Gastroesophageal sphincter (tissue), 4 donors: ENCODE data around the gene GMNC. TPM values are rescaled to one million over a fixed set of nuclear protein-coding genes. Genes with fewer than 3 reads are reported as not detected.

ENCODE experiments used
- ATAC-seq: fragments of 150-250 bp; one replicate; pipeline ENCODE4 v1.9.1; 2016; ENCODE audit warnings: mild to moderate bottlenecking, moderate library complexity
- H3K27ac ChIP-seq, 4 donors: fragments of 200-600 bp; sonication (generic) in 3 of 4; 1 replicate in 3 of 4; 2 replicates in 1 of 4; pipeline ENCODE4 v1.5.1; 2016 to 2019
- H3K27me3 ChIP-seq: fragments of 200-600 bp; sonication (generic); one replicate; pipeline ENCODE4 v1.5.1; 2019
- H3K36me3 ChIP-seq, 2 donors: fragments of 200-600 bp; sonication (generic); one replicate each; pipeline ENCODE4 v1.5.1; 2019; ENCODE audit warnings: control low read depth in 1 of 2
- H3K4me1 ChIP-seq, 3 donors: fragments of 200-600 bp; sonication (generic); 1 replicate in 2 of 3; 2 replicates in 1 of 3; pipeline ENCODE4 v1.5.1; 2016 to 2019; ENCODE audit warnings: control low read depth in 2 of 3
- H3K4me3 ChIP-seq, 2 donors: fragments of 200-600 bp; sonication (generic); one replicate each; pipeline ENCODE4 v1.5.1; 2019; ENCODE audit warnings: mild to moderate bottlenecking in 1 of 2, moderate library complexity in 1 of 2
- H3K9me3 ChIP-seq, 3 donors: fragments of 200-600 bp; sonication (generic); one replicate each; pipeline ENCODE4 v1.5.1; 2017 to 2019; ENCODE audit warnings: control low read depth in 2 of 3
- EP300 ChIP-seq: sonication (generic); formaldehyde crosslinking; IDR thresholded peaks from one replicate; pipeline ENCODE4 v1.6.1; 2017; ENCODE audit warnings: antibody characterized with exemption, mild to moderate bottlenecking
- POLR2A ChIP-seq, 2 donors: fragments of 450-650 bp; IDR thresholded peaks; one replicate each; pipeline ENCODE4 v1.6.1; 2017; ENCODE audit warnings: antibody characterized with exemption in 2 of 2, mild to moderate bottlenecking in 2 of 2, moderate library complexity in 1 of 2
- POLR2AphosphoS5 ChIP-seq: sonication (generic); formaldehyde crosslinking; IDR thresholded peaks from one replicate; pipeline ENCODE4 v1.6.1; 2017; ENCODE audit warnings: antibody characterized with exemption
- WGBS, 2 donors: methylation state at CpG; one replicate each; pipeline ENCODE4 v1.1.5; 2018; ENCODE audit warnings: low coverage in 1 of 2; 5-methylcytosine and 5-hydroxymethylcytosine counted together
- total RNA-seq, 4 donors: library from RNA; depleted of rRNA; stranded (reverse); fragments of >200 nt; gene quantifications; one replicate each; pipeline ENCODE4 v1.1.0, GENCODE V29; 2016
- TF ChIP-seq, protein P1 (sequence below), 4 experiments: fragments of 200-600 bp in 2 of 4; fragments of 450-650 bp in 2 of 4; sonication (generic) in 1 of 4; IDR thresholded peaks; one replicate each; pipeline ENCODE4 v1.5.1; 2017 to 2019; ENCODE audit warnings: antibody characterized with exemption in 4 of 4, mild to moderate bottlenecking in 2 of 4, moderate library complexity in 2 of 4

GMNC gene
- total RNA-seq, 4 donors from 2014 or later = not detected

DNA sequence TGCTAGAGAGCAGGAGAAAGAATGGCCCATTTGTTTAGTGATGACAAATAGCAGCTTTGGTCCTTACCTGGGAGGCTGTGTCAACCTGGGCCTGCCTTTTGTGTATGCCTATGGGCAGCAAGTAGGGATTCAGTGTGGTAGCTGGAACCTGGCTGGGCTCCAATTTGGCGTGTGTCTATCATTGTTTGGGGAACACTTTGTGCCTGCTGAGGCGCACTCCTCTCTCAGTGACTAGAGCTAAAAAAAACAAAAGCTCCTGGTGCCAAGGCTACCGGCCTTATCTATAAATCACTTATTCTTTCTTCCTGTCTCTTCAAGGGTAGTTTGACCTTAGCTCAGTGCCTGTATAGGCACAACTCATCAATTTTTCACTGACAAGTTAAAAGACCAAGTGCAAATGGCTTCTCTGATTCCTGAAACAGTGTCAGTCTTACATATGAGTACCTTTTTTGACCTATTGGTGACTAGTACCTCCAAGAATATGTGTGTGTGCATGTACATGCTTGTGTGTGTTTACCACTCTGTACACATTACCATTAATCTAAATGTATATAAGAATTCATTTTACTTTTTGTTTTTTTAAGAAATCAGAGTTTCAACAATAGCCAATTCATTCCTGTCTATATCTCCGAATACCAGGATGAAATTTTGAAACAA is 54.6 kb downstream of the GMNC start:
- 41 to 81% methylated on average over 2 to 4 of the region's 4 CpGs for WGBS, 2 donors
- Histone ChIP-seq H3K9me3 (no peaks in the 10 kb centered on the region), H3K27me3 (peaks cover 4% of the 10 kb centered on the region), H3K27ac (no peak overlapping the region), H3K4me3 (no peak overlapping the region), H3K36me3 (no peaks in the 10 kb centered on the region), H3K4me1 (no peaks in the 10 kb centered on the region)
- TF ChIP-seq EP300 (no peak), POLR2AphosphoS5 (no peak), POLR2A (IDR thresholded peaks at IDR 0.05) (no peak)
- TF ChIP-seq, protein P1, sequence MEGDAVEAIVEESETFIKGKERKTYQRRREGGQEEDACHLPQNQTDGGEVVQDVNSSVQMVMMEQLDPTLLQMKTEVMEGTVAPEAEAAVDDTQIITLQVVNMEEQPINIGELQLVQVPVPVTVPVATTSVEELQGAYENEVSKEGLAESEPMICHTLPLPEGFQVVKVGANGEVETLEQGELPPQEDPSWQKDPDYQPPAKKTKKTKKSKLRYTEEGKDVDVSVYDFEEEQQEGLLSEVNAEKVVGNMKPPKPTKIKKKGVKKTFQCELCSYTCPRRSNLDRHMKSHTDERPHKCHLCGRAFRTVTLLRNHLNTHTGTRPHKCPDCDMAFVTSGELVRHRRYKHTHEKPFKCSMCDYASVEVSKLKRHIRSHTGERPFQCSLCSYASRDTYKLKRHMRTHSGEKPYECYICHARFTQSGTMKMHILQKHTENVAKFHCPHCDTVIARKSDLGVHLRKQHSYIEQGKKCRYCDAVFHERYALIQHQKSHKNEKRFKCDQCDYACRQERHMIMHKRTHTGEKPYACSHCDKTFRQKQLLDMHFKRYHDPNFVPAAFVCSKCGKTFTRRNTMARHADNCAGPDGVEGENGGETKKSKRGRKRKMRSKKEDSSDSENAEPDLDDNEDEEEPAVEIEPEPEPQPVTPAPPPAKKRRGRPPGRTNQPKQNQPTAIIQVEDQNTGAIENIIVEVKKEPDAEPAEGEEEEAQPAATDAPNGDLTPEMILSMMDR (IDR thresholded peaks at IDR 0.05) = no peak
- ATAC-seq = no peak
